ENCODE results near the gene C3orf52. TPM values are rescaled to one million over a fixed set of nuclear protein-coding genes. Genes with fewer than 3 reads are reported as not detected.
"Not testable (repeated sequence)": the region's sequence is repeated elsewhere in the genome, so short reads cannot be mapped to it uniquely, and the experiment has no call there.

The C3orf52 gene
- 10 to 100 TPM in 5 of 6 experiments, 1 to 10 TPM in 1; 9.7 to 11.6 (median 10.7) TPM for total RNA-seq (2021; fragmentation: NEBNext Ultra II Directional; extraction: Animal tissue kit (Norgen Biotek cat#: 25700))
- long read RNA-seq, transcript C3orf52-201 (6 exons, 2,277 nt) = major isoform, 23 of 26 reads
- long read RNA-seq, partial matches to known transcripts = 0 of 26 reads
- long read RNA-seq, other reads (novel, unspliced or antisense) = 2 of 26 reads

DNA sequence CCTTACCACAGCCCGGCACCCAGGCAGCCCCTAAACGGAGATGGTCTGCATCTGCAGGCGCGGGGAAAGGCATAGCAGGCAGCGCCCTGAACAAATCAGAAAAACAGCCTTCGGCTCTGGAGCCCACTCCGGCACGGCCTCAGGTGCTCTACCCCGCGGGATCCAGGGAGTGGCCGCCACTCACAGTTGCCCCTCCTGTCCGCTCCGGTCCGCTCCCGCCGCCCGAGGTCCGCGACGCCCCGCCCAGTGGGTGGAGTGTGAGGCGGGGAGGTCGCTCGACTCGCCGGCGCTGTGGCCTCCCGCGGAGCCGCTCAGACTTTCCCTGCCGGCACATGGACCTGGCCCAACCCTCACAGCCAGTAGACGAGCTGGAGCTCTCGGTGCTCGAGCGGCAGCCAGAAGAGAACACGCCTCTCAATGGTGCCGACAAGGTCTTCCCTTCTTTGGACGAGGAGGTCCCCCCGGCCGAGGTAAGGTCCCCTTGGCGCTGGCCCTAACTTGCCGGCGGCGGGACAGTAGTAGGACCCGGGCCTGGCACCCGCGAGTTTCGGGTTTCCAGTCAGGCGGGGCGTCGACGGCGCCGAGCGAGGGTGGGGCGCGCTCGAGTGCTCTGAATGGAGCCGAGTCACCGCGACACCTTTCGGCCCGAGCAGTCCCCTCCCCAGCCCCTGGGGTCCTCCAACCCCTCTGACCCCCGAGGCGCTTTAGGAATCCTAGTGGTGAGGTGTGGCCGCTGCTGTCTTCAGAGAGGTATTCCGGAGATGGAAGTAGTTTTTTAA, at the start of gene C3orf52:
TSS of gene C3orf52 (plus strand) at position 314 of the 779 bp plus-strand sequence. CDS start at position 333, 19 bp downstream.
- H3K27me3 Mint-ChIP-seq (ENCODE audit: insufficient read depth) = peaks cover 3% of the 10 kb centered on the region; the same call in 1 of the 2 replicates
- peak within 1 kb of the TSS; percentile 96 for H3K27ac Mint-ChIP-seq
- H3K4me1 Mint-ChIP-seq (ENCODE audit: low read depth) = peaks cover 55% of the 10 kb centered on the region
- H3K36me3 Mint-ChIP-seq (ENCODE audit: low read depth) = peaks cover 12% of the 10 kb centered on the region
- no peaks in the 10 kb centered on the region for H3K9me3 Mint-ChIP-seq
- TF ChIP-seq, protein P1, sequence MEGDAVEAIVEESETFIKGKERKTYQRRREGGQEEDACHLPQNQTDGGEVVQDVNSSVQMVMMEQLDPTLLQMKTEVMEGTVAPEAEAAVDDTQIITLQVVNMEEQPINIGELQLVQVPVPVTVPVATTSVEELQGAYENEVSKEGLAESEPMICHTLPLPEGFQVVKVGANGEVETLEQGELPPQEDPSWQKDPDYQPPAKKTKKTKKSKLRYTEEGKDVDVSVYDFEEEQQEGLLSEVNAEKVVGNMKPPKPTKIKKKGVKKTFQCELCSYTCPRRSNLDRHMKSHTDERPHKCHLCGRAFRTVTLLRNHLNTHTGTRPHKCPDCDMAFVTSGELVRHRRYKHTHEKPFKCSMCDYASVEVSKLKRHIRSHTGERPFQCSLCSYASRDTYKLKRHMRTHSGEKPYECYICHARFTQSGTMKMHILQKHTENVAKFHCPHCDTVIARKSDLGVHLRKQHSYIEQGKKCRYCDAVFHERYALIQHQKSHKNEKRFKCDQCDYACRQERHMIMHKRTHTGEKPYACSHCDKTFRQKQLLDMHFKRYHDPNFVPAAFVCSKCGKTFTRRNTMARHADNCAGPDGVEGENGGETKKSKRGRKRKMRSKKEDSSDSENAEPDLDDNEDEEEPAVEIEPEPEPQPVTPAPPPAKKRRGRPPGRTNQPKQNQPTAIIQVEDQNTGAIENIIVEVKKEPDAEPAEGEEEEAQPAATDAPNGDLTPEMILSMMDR (IDR thresholded peaks at IDR 0.05) = peak; percentile 58
- DNase-seq = peak; percentile 82
- peak within 1 kb of the TSS; percentile 98 for H3K4me3 Mint-ChIP-seq

DNA sequence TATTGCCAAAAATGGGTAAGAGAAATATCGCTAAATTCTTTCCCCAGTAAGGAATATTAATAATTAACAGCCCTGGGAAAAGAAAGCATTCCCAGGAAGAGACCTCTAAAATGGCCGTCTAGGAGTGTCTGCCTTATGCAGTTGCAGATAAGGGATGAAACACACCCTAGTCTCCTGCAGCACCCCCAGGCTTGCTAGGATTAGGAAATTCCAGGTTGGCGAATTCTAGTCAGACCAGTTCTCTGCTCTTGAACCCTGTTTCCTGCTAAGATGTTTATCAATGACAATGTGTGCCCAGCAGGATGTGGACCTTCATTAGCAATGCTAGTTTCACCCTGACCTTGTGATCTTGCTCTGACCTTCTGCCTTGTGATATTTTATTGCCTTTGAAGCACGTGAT, 49.0 kb upstream of the C3orf52 start:
- H3K4me1 Mint-ChIP-seq (ENCODE audit: low read depth) = peaks cover 16% of the 10 kb centered on the region
- H3K9me3 Mint-ChIP-seq; H3K36me3 Mint-ChIP-seq (ENCODE audit: low read depth); H3K4me3 Mint-ChIP-seq; H3K27me3 Mint-ChIP-seq (ENCODE audit: insufficient read depth); DNase-seq; H3K27ac Mint-ChIP-seq: not testable (repeated sequence)

DNA sequence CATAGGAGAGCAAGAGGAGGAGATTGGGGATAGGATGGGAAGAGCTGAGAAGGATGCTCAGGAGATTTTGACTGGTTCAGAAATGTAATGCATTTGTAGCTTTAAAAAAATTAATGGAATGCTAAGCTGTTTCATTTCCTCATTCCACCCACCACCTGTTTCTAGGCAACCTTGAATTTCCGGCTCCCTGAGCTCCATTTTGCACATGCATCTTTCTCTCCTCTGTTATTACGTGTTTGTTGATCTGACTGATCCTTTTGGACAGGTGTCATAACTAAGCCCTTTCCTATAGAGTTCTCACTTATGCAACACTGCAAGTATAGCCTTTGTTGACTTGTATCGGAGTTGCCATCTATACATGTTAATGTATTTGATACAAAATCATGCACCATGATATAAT, 47.3 kb upstream of the C3orf52 start:
- peak; percentile 6 for DNase-seq
- Mint-ChIP-seq H3K4me3 (no peak overlapping the region), H3K9me3 (peaks cover 5% of the 10 kb centered on the region; the same call in 1 of the 2 replicates), H3K4me1 (ENCODE audit: low read depth) (peaks cover 16% of the 10 kb centered on the region), H3K36me3 (ENCODE audit: low read depth) (peaks cover 5% of the 10 kb centered on the region; the same call in 1 of the 2 replicates), H3K27me3 (ENCODE audit: insufficient read depth) (no peaks in the 10 kb centered on the region; the same call in 1 of the 2 replicates), H3K27ac (no peak overlapping the region)
- TF ChIP-seq, protein P1 (IDR thresholded peaks at IDR 0.05) = no peak

DNA sequence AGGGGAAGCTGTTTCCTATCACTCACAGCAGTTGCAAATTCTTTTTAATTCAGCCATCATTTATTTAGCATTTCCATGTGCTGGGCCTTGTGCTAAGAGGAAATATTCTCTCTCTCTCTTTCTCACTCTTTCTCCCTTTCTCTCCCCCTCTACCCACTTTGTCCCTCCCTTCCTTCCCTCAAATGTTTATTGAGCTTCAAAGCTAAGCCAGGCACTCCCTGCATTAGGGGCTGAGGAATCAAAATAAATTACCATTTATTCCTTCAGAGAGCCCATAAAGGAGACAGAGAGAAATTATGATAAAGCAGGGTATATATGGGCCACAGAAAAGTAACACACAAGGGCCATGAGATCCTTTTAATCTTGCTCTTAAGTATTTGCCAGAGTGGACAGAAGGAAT, 44.9 kb upstream of the C3orf52 start:
- H3K27ac Mint-ChIP-seq = no peak overlapping the region
- H3K4me1 Mint-ChIP-seq (ENCODE audit: low read depth) = peaks cover 16% of the 10 kb centered on the region
- TF ChIP-seq, protein P1 (IDR thresholded peaks at IDR 0.05) = no peak
- no peak overlapping the region for H3K4me3 Mint-ChIP-seq
- no peak for DNase-seq
- H3K36me3 Mint-ChIP-seq (ENCODE audit: low read depth) = peaks cover 5% of the 10 kb centered on the region; the same call in 1 of the 2 replicates
- H3K27me3 Mint-ChIP-seq (ENCODE audit: insufficient read depth) = no peaks in the 10 kb centered on the region; the same call in 1 of the 2 replicates
- peaks cover 5% of the 10 kb centered on the region; the same call in 1 of the 2 replicates for H3K9me3 Mint-ChIP-seq

DNA sequence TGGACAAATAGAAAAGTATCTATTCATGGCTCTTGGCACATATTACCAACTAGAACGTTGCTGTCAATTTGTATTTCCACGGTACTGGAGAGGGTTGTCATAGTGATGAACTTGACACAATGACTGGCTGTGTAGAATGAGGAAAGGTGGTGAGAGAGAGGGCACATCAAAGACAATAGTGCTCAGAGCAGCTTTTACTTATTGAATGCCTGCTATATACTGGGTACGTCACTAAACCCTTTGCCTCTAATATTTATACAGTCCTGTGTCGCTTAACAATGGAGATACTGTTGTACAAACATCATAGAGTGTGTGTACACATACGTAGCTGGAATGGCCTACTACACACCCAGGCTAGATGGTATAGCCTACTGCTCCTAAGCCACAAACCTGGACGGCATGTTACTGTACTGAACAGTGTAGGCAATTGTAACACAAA, 43.3 kb upstream of the C3orf52 start:
- DNase-seq = no peak
- Mint-ChIP-seq H3K27me3 (ENCODE audit: insufficient read depth) (no peaks in the 10 kb centered on the region; the same call in 1 of the 2 replicates), H3K4me1 (ENCODE audit: low read depth) (peaks cover 27% of the 10 kb centered on the region), H3K36me3 (ENCODE audit: low read depth) (no peaks in the 10 kb centered on the region), H3K4me3 (no peak overlapping the region), H3K9me3 (no peaks in the 10 kb centered on the region), H3K27ac (no peak overlapping the region)
- TF ChIP-seq, protein P1 (IDR thresholded peaks at IDR 0.05) = no peak
